Measurements from ENCODE around the gene PCDHA12.

GRCh38 chr5:140927228-140927573 is 52.1 kb downstream of the PCDHA12 start:
- TF ChIP-seq POLR2A (IDR thresholded peaks at IDR 0.05): no peak
- TF ChIP-seq, protein P1, sequence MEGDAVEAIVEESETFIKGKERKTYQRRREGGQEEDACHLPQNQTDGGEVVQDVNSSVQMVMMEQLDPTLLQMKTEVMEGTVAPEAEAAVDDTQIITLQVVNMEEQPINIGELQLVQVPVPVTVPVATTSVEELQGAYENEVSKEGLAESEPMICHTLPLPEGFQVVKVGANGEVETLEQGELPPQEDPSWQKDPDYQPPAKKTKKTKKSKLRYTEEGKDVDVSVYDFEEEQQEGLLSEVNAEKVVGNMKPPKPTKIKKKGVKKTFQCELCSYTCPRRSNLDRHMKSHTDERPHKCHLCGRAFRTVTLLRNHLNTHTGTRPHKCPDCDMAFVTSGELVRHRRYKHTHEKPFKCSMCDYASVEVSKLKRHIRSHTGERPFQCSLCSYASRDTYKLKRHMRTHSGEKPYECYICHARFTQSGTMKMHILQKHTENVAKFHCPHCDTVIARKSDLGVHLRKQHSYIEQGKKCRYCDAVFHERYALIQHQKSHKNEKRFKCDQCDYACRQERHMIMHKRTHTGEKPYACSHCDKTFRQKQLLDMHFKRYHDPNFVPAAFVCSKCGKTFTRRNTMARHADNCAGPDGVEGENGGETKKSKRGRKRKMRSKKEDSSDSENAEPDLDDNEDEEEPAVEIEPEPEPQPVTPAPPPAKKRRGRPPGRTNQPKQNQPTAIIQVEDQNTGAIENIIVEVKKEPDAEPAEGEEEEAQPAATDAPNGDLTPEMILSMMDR (IDR thresholded peaks at IDR 0.05): no peak
